Tibial nerve (tissue), 4 donors: ENCODE measurements around the gene SRPK3.

Experiments
- EP300 ChIP-seq, 2 donors: sonication (generic); formaldehyde crosslinking; IDR thresholded peaks; one replicate each; pipeline ENCODE4 v1.6.1; 2017; ENCODE audit warnings: antibody characterized with exemption in 2 of 2, mild to moderate bottlenecking in 1 of 2
- POLR2A ChIP-seq, 2 donors: fragments of 450-650 bp; IDR thresholded peaks; one replicate each; pipeline ENCODE4 v1.6.1; 2017; ENCODE audit warnings: antibody characterized with exemption in 2 of 2, mild to moderate bottlenecking in 2 of 2, moderate library complexity in 2 of 2
- TF ChIP-seq, protein P1 (sequence below), 5 experiments: fragments of 200-600 bp in 3 of 5; fragments of 450-650 bp in 2 of 5; sonication (generic) in 3 of 5; IDR thresholded peaks; one replicate each; pipeline ENCODE4 v1.5.1; 2016 to 2019; ENCODE audit warnings: antibody characterized with exemption in 5 of 5, mild to moderate bottlenecking in 3 of 5, moderate library complexity in 2 of 5

DNA sequence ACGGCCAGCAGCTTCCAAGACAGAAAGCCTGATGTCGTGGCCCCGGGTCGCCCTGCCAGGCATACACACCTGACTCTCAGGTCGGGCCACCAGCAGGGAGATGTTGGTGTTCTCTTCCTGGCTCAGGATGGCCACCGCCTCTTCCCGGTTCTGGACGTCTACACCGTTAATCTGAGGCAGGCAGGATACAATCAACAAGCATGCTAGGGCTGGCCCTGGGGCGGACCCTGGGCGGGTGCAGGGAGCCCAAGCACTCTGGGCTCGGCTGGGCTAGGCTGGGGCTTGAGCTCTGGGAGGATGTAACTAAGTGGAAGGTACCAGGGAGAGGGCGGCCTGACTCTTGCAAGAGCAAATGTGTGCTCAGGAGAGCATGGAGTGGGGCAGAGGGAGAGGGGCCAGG is 24.6 kb downstream of the SRPK3 start:
- TF ChIP-seq, protein P1, sequence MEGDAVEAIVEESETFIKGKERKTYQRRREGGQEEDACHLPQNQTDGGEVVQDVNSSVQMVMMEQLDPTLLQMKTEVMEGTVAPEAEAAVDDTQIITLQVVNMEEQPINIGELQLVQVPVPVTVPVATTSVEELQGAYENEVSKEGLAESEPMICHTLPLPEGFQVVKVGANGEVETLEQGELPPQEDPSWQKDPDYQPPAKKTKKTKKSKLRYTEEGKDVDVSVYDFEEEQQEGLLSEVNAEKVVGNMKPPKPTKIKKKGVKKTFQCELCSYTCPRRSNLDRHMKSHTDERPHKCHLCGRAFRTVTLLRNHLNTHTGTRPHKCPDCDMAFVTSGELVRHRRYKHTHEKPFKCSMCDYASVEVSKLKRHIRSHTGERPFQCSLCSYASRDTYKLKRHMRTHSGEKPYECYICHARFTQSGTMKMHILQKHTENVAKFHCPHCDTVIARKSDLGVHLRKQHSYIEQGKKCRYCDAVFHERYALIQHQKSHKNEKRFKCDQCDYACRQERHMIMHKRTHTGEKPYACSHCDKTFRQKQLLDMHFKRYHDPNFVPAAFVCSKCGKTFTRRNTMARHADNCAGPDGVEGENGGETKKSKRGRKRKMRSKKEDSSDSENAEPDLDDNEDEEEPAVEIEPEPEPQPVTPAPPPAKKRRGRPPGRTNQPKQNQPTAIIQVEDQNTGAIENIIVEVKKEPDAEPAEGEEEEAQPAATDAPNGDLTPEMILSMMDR (IDR thresholded peaks at IDR 0.05) = no peak
- TF ChIP-seq POLR2A (IDR thresholded peaks at IDR 0.05) (no peak), EP300 (IDR thresholded peaks at IDR 0.05) (no peak)
